HG02623 (cell line): ENCODE data around the gene ARIH1.
"Not testable (repeated sequence)": the region's sequence is repeated elsewhere in the genome, so short reads cannot be mapped to it uniquely, and the experiment has no call there.

Source experiments
- ATAC-seq: cut with Tn5 transposase; IDR thresholded peaks from one replicate; pipeline ENCODE4 v1.9.1; 2021; ENCODE audit warnings: moderate library complexity; ENCODE audit not compliant: unreplicated experiment

ARIH1 gene

DNA sequence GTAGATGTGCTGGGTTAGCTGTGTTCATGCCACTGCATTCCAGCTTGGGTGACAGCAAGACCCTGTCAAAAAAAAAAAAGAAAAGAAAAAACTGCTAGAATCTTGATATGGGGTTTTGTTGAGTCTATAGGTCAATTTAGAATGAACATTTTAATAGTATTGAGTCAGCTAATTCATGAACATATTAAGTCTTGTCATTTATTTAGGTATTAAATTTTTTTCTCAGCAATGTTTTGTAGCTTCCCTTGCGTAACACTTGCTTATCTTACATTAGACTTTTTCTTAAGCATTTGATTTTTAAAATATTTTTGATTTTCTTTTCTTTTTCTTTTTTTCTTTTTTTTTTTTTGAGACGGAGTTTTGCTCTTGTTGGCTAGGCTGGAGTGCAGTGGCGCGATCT, 119.7 kb downstream of the ARIH1 start:
- ATAC-seq: no peak

DNA sequence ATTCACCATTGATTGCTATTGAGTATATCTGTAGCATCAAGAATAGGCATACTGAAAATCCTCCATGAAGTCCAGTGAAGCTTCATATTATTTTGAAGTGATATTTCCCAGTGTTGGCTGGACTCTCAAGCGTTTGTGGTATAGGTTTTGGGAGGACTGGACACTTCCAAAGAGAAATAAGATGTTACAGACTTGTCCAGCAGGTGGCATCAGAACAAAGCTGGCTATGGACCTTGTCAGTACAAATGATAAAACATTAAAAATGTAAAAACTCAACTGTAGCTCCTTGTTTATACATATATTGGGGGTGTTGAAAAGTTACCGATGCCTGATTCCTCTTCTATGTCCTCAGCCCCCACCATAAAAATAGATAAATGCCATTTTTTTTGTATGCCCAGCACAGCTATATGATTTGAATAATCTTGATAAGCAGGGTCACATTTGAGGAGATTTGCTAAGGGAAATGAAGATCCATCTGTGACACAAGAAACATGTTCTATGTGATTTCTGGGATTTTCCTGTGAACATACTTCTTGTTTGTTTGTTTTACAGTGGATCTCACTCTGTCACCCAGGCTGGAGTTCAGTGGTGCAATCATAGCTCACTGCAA, 125.8 kb downstream of the ARIH1 start:
- ATAC-seq: no peak

DNA sequence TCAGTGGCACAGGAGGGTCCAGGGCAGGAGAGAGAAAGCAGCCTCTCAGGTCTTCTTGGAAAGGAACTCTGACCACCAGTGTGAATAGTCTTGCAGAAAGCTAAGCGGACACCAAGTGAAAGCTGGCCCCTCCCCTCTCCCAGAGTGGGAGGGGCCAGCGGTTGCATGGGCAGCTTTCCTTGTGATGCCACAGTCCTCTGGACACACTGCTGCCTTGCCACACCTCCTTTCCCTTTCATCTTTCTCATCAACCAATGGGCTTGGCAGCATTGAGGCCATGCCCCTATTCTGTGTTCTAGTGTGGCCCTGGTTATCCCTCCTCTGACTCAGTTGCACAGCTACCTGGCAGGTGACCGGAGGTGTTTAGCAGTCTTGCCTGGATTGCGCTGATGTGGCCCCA, 130.7 kb downstream of the ARIH1 start:
- ATAC-seq: no peak

DNA sequence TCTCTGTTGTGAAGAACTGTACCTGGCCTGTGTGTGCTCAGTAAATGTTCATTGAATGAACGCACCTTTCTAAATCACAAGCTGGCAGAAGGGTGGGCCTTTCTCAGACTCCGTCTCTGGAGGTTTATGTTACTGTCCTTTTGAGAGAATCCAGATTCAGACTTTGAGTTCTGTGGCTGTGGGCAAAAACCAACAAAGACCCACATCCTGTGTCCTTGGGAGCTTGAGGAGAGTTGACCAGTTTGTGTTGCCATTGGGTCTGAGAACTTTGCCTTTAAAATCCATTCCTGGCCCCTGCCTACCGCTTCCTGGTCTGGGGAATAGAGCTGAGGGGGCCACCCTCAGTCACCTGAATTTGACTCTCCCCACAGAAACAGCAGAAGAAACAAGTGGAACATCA, 134.0 kb downstream of the ARIH1 start:
- ATAC-seq: not testable (repeated sequence)

- no peak for ATAC-seq
These were observed 135.7 kb downstream of the ARIH1 start for GRCh38 chr15:72609862-72610261.

GRCh38 chr15:72612324-72612723, 138.2 kb downstream of the ARIH1 start:
- not testable (repeated sequence) for ATAC-seq

DNA sequence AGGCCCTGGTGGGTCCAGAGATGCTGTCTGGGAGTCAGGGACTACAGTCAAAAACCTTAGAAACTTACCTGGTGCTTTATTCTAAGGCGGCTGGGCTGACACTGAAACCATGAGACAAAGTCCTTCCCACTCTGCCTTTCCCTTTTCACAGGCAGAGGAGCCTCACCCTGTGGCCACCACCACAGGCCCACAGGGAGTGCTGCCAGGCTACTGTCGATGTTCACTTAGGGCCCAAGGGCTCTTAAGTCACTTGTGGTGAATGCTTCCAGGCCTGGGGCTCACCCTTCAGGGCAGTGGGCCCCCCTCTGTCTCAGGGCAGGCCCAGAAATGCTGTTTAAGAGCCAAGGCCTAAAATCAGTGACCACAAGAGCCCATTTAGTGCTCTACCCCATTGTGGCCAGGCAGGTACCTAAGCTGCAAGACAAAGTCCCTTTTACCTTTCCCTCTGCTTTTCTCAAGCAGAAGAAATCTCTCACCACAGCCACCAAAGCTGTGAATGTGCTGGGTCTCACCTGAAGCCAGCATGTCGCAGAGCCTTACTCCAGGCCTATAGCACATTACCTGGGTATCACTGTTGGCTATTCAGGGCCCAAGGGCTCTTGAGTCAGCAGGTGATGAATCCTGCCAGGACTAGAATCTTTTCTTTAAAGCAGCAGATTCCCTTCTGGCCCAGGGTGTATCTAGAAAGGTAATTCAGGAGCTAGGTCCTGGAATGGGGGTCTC, 140.8 kb downstream of the ARIH1 start:
- ATAC-seq: no peak

DNA sequence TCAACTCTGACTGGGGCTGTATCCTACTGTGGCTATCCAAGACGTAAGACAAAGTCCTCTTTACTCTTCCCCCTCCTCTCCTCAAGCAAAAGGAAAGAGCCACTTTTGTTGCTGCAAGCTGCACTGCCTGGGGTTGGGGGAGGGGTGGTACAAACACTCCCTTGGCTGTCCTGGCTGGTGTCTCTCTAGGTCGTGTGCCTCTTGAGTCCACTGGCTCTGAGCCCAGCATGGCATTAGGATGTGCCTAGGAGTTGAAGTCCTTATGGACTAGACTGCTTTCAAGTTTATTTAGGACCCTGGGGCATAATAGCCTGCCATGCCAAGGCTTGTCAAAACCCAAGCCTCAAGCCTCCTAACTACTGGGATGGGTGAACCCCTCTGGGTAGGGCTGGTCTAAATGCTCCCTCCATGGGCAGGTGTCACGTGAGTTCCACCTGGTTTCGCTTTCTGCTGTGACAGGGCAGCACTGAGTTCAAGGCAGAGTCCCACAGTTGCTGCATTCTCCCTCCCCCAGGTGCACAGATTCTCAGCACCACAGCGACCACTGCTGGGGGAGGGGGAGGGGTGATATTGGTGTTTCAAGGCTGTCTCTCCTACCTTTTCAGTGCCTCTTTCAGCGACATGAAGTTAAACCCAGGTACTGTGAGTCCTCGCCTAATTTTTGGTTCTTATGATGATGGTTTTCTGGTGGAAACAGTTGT, 141.6 kb downstream of the ARIH1 start:
- not testable (repeated sequence) for ATAC-seq

- ATAC-seq: no peak
These were observed 142.5 kb downstream of the ARIH1 start for GRCh38 chr15:72616491-72617210.

GRCh38 chr15:72623854-72624253, 149.7 kb downstream of the ARIH1 start:
- not testable (repeated sequence) for ATAC-seq

DNA sequence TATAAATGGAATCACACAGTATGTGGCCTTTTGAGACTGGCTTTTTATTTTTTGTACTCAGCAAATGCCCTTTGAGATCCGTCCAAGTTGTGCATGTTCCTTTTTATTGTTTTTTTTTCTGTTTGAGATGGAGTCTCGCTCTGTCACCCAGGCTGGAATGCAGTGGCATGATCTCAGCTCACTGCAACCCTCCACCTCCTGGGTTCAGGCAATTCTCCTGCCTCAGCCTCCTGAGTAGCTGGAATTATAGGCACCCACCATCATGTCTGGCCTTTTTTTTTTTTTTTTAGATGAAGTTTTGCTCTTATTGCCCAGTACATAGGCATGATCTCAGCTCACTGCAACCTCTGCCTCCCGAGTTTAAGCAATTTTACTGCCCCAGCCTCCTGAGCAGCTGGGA, 152.0 kb downstream of the ARIH1 start:
- ATAC-seq: not testable (repeated sequence)

GRCh38 chr15:72628249-72629067, 154.3 kb downstream of the ARIH1 start:
- ATAC-seq: not testable (repeated sequence)

DNA sequence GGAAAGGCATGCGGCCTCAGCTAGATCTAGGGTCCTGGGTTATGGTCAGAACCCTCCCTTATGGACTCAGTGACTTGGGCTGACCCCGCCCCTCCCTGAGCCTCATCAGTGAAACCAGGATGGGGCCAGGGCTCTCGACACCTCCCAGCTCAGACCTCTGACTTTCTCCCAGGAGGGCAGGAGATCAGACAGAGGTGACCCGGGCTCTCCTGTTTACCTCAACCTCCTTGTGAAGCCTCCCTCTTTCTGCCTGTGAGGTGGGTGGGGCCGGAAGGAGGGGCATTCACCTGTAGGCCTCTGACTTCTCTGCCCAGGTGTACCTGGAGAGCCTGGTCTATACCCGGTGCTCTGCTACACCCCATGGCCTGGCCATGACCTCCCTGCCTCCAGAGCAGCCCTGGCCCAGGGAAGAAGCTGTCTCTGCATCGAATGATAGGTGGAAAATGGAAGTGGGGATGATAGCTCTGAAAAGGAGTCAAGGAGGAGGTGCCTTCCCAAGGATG, 155.0 kb downstream of the ARIH1 start:
- not testable (repeated sequence) for ATAC-seq

GRCh38 chr15:72636519-72637282, 162.6 kb downstream of the ARIH1 start:
- ATAC-seq: peak; percentile 56

- ATAC-seq: not testable (repeated sequence)
These were observed 165.8 kb downstream of the ARIH1 start for GRCh38 chr15:72639759-72640483.

DNA sequence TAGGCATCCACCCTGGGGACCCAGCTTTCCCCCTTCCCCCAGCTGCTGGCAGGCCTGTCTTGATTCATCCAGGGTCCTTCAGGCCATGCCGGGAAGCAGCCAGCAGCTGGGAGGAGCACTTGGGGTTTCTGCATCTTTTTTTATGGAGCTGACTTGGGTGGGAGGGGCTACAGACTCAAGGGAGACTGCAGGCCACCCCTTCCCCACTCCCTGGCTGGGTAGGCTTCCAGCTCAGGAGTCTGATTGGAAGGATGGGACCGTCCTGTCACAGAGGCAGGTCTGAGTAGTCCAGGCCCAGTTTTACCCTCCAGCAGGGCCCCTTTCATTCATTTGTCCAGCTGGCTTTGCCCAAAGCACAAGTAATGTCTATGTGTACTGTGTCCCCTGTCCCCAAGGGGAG, 168.1 kb downstream of the ARIH1 start:
- ATAC-seq: not testable (repeated sequence)

DNA sequence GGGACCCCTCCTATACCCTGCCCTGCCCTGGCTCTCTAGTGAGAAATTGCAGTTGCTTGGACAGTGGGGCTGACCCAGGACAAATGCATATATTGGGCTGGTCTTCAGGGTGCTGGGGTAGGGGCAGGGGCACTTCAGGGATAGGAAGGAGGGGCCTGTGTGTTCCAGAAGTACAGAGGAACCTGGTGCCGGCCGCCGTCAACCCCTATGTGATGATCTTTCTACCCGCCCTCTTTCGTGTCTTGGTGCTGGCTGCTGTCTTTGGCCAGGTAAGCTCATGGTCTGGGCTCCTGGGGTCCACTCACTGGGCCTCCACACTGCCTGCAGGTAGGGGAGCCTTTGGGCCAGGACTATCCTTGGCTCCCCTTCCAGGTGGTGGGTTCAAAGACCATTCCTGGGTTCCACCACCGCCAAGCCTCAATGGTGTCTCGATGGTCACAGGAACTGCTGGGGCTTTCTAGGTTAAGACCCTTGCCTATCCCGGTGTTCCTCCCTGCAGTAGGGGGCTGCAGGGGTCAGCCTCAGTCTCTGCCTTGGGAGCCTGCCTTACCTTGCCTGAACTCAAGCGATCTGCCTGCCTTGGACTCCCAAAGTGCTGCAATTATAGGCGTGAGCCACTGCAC, 174.6 kb downstream of the ARIH1 start:
- not testable (repeated sequence) for ATAC-seq
